Bronchial epithelial cell (primary cell): ENCODE results near the gene IL18RAP. TPM values are rescaled to one million over a fixed set of nuclear protein-coding genes. Genes with fewer than 3 reads are reported as not detected.

Source experiments
- DNase-seq: peaks from one replicate; pipeline ENCODE4 v3.0.0-alpha.2; 2010; ENCODE audit warnings: low read depth
- FAIRE-seq: peaks from 2 replicates; lab custom pipeline; 2011; peaks lifted over from hg19 to GRCh38; lab: Jason Lieb, UNC
- H3K27me3 ChIP-seq: 2 replicates; pipeline ENCODE4 v1.5.1; 2011; ENCODE audit warnings: low read length; ENCODE audit not compliant: control insufficient read depth, insufficient read depth
- H3K36me3 ChIP-seq: 2 replicates; pipeline ENCODE4 v1.5.1; 2011; ENCODE audit warnings: low read length; ENCODE audit not compliant: control insufficient read depth, insufficient read depth
- H3K4me3 ChIP-seq: 2 replicates; pipeline ENCODE4 v1.5.1; 2011; ENCODE audit warnings: mild to moderate bottlenecking, low read depth, low read length, control low read depth
- total RNA-seq: library from RNA; depleted of rRNA; stranded (reverse); fragments of >200 nt; gene quantifications from 2 replicates; pipeline ENCODE4 v1.2.1, GENCODE V29; 2014
- TF ChIP-seq, protein P1 (sequence below): IDR thresholded peaks from 2 replicates; pipeline ENCODE4 v1.5.1; 2011; ENCODE audit warnings: mild to moderate bottlenecking, moderate library complexity, low read length, control low read depth, inconsistent platforms; ENCODE audit not compliant: insufficient read depth, severe bottlenecking

Gene IL18RAP
- total RNA-seq, 1 donor from 2014 or later, result not detected

DNA sequence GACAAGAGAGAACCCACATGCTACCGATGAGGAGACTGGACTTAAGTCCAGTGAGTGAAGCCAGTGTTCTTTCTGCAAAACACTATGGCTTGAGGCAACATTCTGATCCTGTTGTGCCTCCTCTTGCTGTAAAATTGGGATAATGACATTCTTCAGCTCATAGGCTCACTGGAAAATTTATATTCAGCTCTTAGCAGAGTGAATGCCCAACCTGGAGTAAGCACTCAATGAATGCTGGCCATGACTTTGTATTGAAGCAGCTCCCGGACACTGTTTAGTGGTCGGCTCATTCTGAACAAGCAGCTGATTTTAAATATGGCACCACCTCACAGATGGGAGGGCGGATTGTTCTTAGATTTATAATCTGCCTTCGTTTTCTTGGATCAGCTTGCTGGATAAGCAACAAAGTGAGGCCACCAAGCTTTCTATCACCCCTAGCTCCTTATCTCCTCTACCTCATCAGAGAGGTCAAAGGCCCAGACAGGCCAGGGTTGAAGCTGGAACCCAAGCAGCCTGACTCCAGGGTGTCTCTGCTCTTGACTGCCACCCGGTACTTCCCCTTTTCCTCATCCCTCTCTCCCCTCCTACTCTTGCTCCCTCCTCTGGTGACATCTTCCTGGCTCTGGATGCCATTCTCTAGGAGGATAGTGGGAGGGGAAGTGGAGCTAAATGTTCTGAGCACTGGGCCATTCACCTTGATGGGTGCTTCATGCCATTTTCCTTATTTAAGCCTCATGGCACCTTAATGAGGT is 61.5 kb downstream of the IL18RAP start:
- no peaks in the 10 kb centered on the region for H3K36me3 ChIP-seq
- TF ChIP-seq, protein P1, sequence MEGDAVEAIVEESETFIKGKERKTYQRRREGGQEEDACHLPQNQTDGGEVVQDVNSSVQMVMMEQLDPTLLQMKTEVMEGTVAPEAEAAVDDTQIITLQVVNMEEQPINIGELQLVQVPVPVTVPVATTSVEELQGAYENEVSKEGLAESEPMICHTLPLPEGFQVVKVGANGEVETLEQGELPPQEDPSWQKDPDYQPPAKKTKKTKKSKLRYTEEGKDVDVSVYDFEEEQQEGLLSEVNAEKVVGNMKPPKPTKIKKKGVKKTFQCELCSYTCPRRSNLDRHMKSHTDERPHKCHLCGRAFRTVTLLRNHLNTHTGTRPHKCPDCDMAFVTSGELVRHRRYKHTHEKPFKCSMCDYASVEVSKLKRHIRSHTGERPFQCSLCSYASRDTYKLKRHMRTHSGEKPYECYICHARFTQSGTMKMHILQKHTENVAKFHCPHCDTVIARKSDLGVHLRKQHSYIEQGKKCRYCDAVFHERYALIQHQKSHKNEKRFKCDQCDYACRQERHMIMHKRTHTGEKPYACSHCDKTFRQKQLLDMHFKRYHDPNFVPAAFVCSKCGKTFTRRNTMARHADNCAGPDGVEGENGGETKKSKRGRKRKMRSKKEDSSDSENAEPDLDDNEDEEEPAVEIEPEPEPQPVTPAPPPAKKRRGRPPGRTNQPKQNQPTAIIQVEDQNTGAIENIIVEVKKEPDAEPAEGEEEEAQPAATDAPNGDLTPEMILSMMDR, result no peak
- H3K27me3 ChIP-seq, result no peaks in the 10 kb centered on the region
- DNase-seq, result no peak
- no peak overlapping the region for H3K4me3 ChIP-seq
- FAIRE-seq, result no peak

DNA sequence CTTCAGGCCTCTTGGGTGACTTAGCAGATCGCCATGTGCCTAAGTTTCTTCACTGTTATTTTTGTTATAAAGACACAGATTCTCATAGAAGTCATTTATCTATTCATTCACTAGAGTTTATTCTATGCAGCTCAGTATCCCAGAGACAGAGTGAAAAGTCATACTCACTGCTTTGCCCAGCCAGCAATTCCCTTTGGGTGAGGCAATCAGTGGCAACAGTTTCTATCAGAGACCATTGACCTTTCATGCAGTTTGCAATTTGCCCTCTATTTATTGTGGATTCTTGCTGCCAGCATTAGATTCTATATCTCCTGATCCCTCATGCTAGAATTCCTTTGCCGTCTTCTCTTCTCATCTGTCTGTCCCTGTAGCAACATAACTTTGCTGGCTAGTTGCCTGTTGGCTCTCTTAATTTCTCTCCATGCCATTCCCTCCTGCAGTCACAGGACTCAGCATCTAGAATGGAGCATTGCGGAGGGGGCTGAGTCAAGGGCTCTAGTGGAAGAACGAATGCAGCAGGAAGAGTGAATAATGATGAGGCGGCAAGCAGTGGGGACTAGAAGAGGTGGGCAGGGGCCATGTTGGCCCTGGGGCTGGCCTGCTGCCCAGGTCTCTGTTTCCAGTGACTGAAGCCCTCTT is 62.3 kb downstream of the IL18RAP start:
- FAIRE-seq, result no peak
- H3K27me3 ChIP-seq, result no peaks in the 10 kb centered on the region
- H3K36me3 ChIP-seq, result no peaks in the 10 kb centered on the region
- TF ChIP-seq, protein P1, result no peak
- DNase-seq, result no peak
- H3K4me3 ChIP-seq, result no peak overlapping the region

DNA sequence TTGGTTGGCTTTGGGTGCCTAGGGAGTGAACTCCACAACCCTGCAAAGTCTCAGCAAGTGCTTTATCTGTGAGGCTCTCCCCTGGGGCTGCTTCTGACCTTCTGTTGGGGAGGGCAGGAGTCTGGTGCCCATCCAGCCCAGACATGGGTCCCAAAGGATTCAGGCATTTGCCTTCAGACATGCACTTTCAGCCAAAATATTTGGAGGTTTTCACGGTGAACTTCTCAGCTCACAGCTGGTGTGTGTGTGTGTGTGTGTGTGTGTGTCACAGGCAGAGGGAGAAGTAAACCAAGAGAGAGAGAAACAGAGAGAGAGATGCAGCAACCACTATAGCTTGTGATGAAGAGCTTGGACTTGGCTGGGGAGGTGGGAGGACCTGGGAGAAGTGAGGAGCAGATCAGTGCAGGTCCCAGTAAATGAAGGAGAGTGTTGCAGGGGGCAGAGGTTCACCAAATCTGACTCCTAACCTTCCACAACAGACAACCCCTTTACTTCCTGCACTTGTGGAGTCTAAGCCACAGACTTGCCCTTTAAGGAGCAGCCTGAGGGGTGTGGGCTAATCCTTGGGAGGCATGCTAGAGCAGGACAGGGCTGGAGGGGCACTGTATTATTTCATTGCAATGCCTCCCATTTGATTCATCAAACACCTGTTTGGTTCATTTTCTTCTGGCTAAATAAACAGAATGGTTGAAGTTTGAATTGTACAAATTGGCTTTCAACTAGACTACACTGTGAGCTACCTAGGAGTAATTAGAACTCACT is 64.2 kb downstream of the IL18RAP start:
- Histone ChIP-seq H3K27me3 (no peaks in the 10 kb centered on the region), H3K36me3 (no peaks in the 10 kb centered on the region), H3K4me3 (no peak overlapping the region)
- peak; percentile 50 for FAIRE-seq
- DNase-seq, result peak; percentile 70
- TF ChIP-seq, protein P1, result no peak

DNA sequence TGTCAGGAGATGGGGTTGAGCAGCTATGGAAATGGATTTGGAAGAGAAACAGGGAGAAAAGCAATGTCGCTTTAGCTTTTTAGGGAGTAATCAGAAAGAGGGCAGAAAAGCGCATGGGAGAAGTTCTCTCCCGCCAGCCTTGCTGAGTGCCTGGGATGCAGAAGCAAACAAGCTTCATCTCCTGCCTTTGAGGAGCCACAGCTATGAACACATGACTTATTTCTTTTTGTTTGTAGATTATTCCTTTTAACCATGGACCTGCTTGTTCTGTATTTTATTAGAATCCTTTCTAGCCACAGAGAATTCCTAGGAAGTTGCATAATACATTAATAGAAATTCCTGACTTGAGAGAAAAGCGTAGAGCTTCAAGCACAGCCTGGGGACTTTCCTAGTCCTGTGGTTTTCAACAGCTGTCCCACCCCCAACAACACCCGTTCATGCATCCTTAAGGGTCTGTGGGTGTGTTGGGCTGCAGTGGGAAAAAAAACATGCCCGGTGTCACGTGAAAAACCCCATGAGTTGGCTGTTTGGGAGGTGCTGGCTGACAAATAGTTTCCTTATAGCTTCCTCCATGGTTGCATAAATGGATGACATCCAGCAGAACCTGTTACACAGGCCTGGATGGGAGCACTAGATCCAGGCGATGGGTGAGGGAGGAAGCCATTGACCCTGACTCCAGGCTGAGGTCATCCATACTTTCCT is 65.0 kb downstream of the IL18RAP start:
- FAIRE-seq (peak; percentile 47), DNase-seq (peak; percentile 97)
- Histone ChIP-seq H3K36me3 (no peaks in the 10 kb centered on the region), H3K27me3 (no peaks in the 10 kb centered on the region), H3K4me3 (no peak overlapping the region)
- TF ChIP-seq, protein P1, result no peak

DNA sequence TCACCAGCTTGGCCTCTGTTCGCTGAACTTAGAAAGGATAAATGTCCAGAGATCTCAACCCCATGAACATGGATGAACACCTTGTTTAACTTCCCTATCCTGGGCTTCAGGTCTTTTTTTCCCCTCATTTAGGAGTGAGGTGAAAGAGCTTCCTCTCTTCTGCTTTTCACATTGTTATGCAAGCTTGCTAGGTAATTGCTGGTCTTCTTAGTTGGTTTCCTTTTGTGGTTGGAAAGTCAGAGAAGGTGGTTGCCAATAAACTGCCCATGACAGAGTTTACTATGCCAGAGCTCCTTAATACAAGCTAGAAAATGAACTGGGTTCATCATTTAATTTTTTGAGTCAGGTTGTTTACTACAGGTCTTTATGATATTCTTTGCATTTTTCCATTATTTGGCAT is 66.7 kb downstream of the IL18RAP start:
- TF ChIP-seq, protein P1, result no peak
- H3K27me3 ChIP-seq, result no peaks in the 10 kb centered on the region
- FAIRE-seq, result no peak
- no peaks in the 10 kb centered on the region for H3K36me3 ChIP-seq
- no peak overlapping the region for H3K4me3 ChIP-seq
- no peak for DNase-seq
